ENCODE measurements around the gene TPM2.

TPM2 gene

GRCh38 chr9:35725362-35725761 is 35.6 kb upstream of the TPM2 start:
- H4K8ac ChIP-seq (ENCODE audit: low read depth, low read length), result no peak overlapping the region
- no peak overlapping the region for H2AK5ac ChIP-seq (ENCODE audit: low read length)
- peaks cover 25% of the 10 kb centered on the region for H3K4me1 ChIP-seq (ENCODE audit: control insufficient read depth, low read depth, low read length)
- WGBS (ENCODE audit: extremely low coverage, insufficient coverage, low lambda C conversion rate), result no CpG with 5 or more reads among the region's 11 CpGs
- no peaks in the 10 kb centered on the region for H3K27me3 ChIP-seq (ENCODE audit: insufficient read depth, low read length, poor library complexity)
- H4K5ac ChIP-seq (ENCODE audit: low read length), result no peak overlapping the region
- no peak overlapping the region for H3K23ac ChIP-seq (ENCODE audit: low read length)
- H3K9ac ChIP-seq (ENCODE audit: low read length), result no peak overlapping the region
- no peak overlapping the region for H2BK120ac ChIP-seq (ENCODE audit: low read depth, low read length)
- no peak overlapping the region for H3K18ac ChIP-seq (ENCODE audit: low read length)
- H2BK15ac ChIP-seq (replicated peaks; ENCODE audit: low read depth), result no peak overlapping the region
- no peak overlapping the region for H3K56ac ChIP-seq (ENCODE audit: low read length)
- DNase-seq, result peak; percentile 27
- no peak overlapping the region for H3K4me2 ChIP-seq (ENCODE audit: low read length)
- peaks cover 38% of the 10 kb centered on the region for H3K79me1 ChIP-seq (ENCODE audit: low read length)
- no peak overlapping the region for H3K4ac ChIP-seq (ENCODE audit: low read depth, low read length)
- H3K27ac ChIP-seq (ENCODE audit: low read depth, low read length), result no peak overlapping the region
- no peak overlapping the region for H2BK5ac ChIP-seq (ENCODE audit: low read length)
- H3K4me3 ChIP-seq (ENCODE audit: low read length), result no peak overlapping the region
- peaks cover 23% of the 10 kb centered on the region for H3K36me3 ChIP-seq (ENCODE audit: control insufficient read depth, insufficient read depth, low read length)
- peaks cover 33% of the 10 kb centered on the region for H3K79me2 ChIP-seq (ENCODE audit: control insufficient read depth, insufficient read depth, low read length)

DNA sequence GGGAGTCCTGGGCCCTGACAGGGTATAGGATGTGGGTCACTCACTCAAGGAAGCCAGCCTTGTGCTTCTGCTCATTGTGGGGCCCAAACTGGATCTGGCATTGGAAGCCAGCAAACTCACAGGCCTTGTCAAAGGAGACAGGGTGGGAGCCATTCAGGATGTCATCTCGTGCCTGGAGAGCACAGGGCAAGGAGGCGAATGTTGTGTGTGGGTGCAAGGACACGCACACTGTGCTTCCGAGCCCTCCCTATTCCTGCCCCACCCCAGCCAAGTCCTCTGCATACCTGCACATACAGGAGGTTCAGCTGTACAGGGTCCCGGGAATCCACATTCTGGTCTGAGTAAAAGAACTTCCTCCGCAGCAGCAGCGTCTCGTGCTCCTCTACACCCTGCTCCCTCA is 34.2 kb upstream of the TPM2 start:
- H3K9ac ChIP-seq (ENCODE audit: low read length), result no peak overlapping the region
- H3K79me1 ChIP-seq (ENCODE audit: low read length), result peaks cover 29% of the 10 kb centered on the region
- peaks cover 21% of the 10 kb centered on the region for H3K79me2 ChIP-seq (ENCODE audit: control insufficient read depth, insufficient read depth, low read length)
- H3K27ac ChIP-seq (ENCODE audit: low read depth, low read length), result no peak overlapping the region
- H3K4me3 ChIP-seq (ENCODE audit: low read length), result no peak overlapping the region
- H4K8ac ChIP-seq (ENCODE audit: low read depth, low read length), result no peak overlapping the region
- H3K4ac ChIP-seq (ENCODE audit: low read depth, low read length), result no peak overlapping the region
- DNase-seq, result no peak
- H3K36me3 ChIP-seq (ENCODE audit: control insufficient read depth, insufficient read depth, low read length), result peaks cover 34% of the 10 kb centered on the region
- H2BK15ac ChIP-seq (replicated peaks; ENCODE audit: low read depth), result no peak overlapping the region
- no peak overlapping the region for H3K23ac ChIP-seq (ENCODE audit: low read length)
- WGBS (ENCODE audit: extremely low coverage, insufficient coverage, low lambda C conversion rate), result no CpG with 5 or more reads among the region's 8 CpGs
- H2AK5ac ChIP-seq (ENCODE audit: low read length), result no peak overlapping the region
- peaks cover 15% of the 10 kb centered on the region for H3K4me1 ChIP-seq (ENCODE audit: control insufficient read depth, low read depth, low read length)
- H3K27me3 ChIP-seq (ENCODE audit: insufficient read depth, low read length, poor library complexity), result no peaks in the 10 kb centered on the region
- H3K4me2 ChIP-seq (ENCODE audit: low read length), result no peak overlapping the region
- H3K18ac ChIP-seq (ENCODE audit: low read length), result no peak overlapping the region
- H3K56ac ChIP-seq (ENCODE audit: low read length), result no peak overlapping the region
- no peak overlapping the region for H2BK120ac ChIP-seq (ENCODE audit: low read depth, low read length)
- H4K5ac ChIP-seq (ENCODE audit: low read length), result no peak overlapping the region
- H2BK5ac ChIP-seq (ENCODE audit: low read length), result no peak overlapping the region

GRCh38 chr9:35723426-35723825 is 33.7 kb upstream of the TPM2 start:
- Histone ChIP-seq H3K79me2 (ENCODE audit: control insufficient read depth, insufficient read depth, low read length) (peaks cover 18% of the 10 kb centered on the region), H3K56ac (ENCODE audit: low read length) (no peak overlapping the region), H3K4ac (ENCODE audit: low read depth, low read length) (no peak overlapping the region), H3K27me3 (ENCODE audit: insufficient read depth, low read length, poor library complexity) (no peaks in the 10 kb centered on the region), H2BK5ac (ENCODE audit: low read length) (no peak overlapping the region), H2AK5ac (ENCODE audit: low read length) (no peak overlapping the region), H3K36me3 (ENCODE audit: control insufficient read depth, insufficient read depth, low read length) (peaks cover 37% of the 10 kb centered on the region), H3K4me2 (ENCODE audit: low read length) (no peak overlapping the region), H3K4me1 (ENCODE audit: control insufficient read depth, low read depth, low read length) (peaks cover 12% of the 10 kb centered on the region), H3K4me3 (ENCODE audit: low read length) (no peak overlapping the region), H2BK120ac (ENCODE audit: low read depth, low read length) (no peak overlapping the region), H3K18ac (ENCODE audit: low read length) (no peak overlapping the region), H4K5ac (ENCODE audit: low read length) (no peak overlapping the region), H4K8ac (ENCODE audit: low read depth, low read length) (no peak overlapping the region), H3K9ac (ENCODE audit: low read length) (no peak overlapping the region), H3K23ac (ENCODE audit: low read length) (no peak overlapping the region), H3K79me1 (ENCODE audit: low read length) (peaks cover 27% of the 10 kb centered on the region), H2BK15ac (replicated peaks; ENCODE audit: low read depth) (no peak overlapping the region), H3K27ac (ENCODE audit: low read depth, low read length) (no peak overlapping the region)
- no CpG with 5 or more reads among the region's 2 CpGs for WGBS (ENCODE audit: extremely low coverage, insufficient coverage, low lambda C conversion rate)
- DNase-seq, result no peak

DNA sequence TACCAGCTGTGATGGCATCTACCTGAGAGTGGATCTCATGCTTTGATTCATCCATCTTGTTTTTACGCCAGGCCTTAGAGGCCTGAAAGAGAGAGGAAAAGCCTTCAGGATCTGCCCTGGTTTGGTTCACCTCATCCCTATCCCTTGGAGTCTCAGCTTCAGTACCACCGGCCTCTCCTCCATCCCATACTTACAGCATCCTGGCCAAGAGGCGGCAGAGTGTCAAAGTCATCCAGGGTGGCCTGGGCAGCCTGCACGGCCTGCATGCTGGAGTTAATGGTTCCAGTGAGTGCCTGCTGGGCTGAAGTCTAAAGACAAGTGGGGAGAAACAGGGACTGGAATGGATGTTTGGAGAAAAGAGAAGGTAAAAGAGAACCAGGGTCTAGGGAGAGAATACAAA is 29.8 kb upstream of the TPM2 start:
- Histone ChIP-seq H3K36me3 (ENCODE audit: control insufficient read depth, insufficient read depth, low read length) (peaks cover 58% of the 10 kb centered on the region), H3K27me3 (ENCODE audit: insufficient read depth, low read length, poor library complexity) (no peaks in the 10 kb centered on the region), H2BK15ac (replicated peaks; ENCODE audit: low read depth) (no peak overlapping the region), H3K4me2 (ENCODE audit: low read length) (no peak overlapping the region), H3K23ac (ENCODE audit: low read length) (no peak overlapping the region), H3K4me3 (ENCODE audit: low read length) (no peak overlapping the region), H2AK5ac (ENCODE audit: low read length) (no peak overlapping the region), H3K4me1 (ENCODE audit: control insufficient read depth, low read depth, low read length) (no peaks in the 10 kb centered on the region), H3K56ac (ENCODE audit: low read length) (no peak overlapping the region), H3K4ac (ENCODE audit: low read depth, low read length) (no peak overlapping the region), H3K79me1 (ENCODE audit: low read length) (no peaks in the 10 kb centered on the region), H3K18ac (ENCODE audit: low read length) (no peak overlapping the region), H3K79me2 (ENCODE audit: control insufficient read depth, insufficient read depth, low read length) (no peaks in the 10 kb centered on the region), H4K8ac (ENCODE audit: low read depth, low read length) (no peak overlapping the region), H2BK5ac (ENCODE audit: low read length) (no peak overlapping the region), H3K9ac (ENCODE audit: low read length) (no peak overlapping the region), H2BK120ac (ENCODE audit: low read depth, low read length) (no peak overlapping the region), H4K5ac (ENCODE audit: low read length) (no peak overlapping the region), H3K27ac (ENCODE audit: low read depth, low read length) (no peak overlapping the region)
- no peak for DNase-seq
- WGBS (ENCODE audit: extremely low coverage, insufficient coverage, low lambda C conversion rate), result no CpG with 5 or more reads among the region's 4 CpGs

GRCh38 chr9:35718721-35719511 is 29.2 kb upstream of the TPM2 start:
- no peaks in the 10 kb centered on the region for H3K27me3 ChIP-seq (ENCODE audit: insufficient read depth, low read length, poor library complexity)
- no peaks in the 10 kb centered on the region for H3K4me1 ChIP-seq (ENCODE audit: control insufficient read depth, low read depth, low read length)
- no peak overlapping the region for H3K4me2 ChIP-seq (ENCODE audit: low read length)
- H4K5ac ChIP-seq (ENCODE audit: low read length), result no peak overlapping the region
- H2BK15ac ChIP-seq (replicated peaks; ENCODE audit: low read depth), result no peak overlapping the region
- H2BK120ac ChIP-seq (ENCODE audit: low read depth, low read length), result no peak overlapping the region
- no peak overlapping the region for H4K8ac ChIP-seq (ENCODE audit: low read depth, low read length)
- no peaks in the 10 kb centered on the region for H3K79me2 ChIP-seq (ENCODE audit: control insufficient read depth, insufficient read depth, low read length)
- H3K4me3 ChIP-seq (ENCODE audit: low read length), result no peak overlapping the region
- H3K18ac ChIP-seq (ENCODE audit: low read length), result no peak overlapping the region
- no peak for DNase-seq
- no peak overlapping the region for H3K9ac ChIP-seq (ENCODE audit: low read length)
- H2BK5ac ChIP-seq (ENCODE audit: low read length), result no peak overlapping the region
- no CpG with 5 or more reads among the region's 15 CpGs for WGBS (ENCODE audit: extremely low coverage, insufficient coverage, low lambda C conversion rate)
- H3K36me3 ChIP-seq (ENCODE audit: control insufficient read depth, insufficient read depth, low read length), result peaks cover 55% of the 10 kb centered on the region
- no peak overlapping the region for H3K23ac ChIP-seq (ENCODE audit: low read length)
- no peaks in the 10 kb centered on the region for H3K79me1 ChIP-seq (ENCODE audit: low read length)
- no peak overlapping the region for H2AK5ac ChIP-seq (ENCODE audit: low read length)
- no peak overlapping the region for H3K27ac ChIP-seq (ENCODE audit: low read depth, low read length)
- H3K4ac ChIP-seq (ENCODE audit: low read depth, low read length), result no peak overlapping the region
- H3K56ac ChIP-seq (ENCODE audit: low read length), result no peak overlapping the region
